ENCODE results near the gene ATRX.
"Not testable (repeated sequence)": the region's sequence is repeated elsewhere in the genome, so short reads cannot be mapped to it uniquely, and the experiment has no call there.

The ATRX gene

GRCh38 chrX:77500164-77500563, 285.9 kb downstream of the ATRX start:
- not testable (repeated sequence) for DNase-seq (ENCODE audit: low read depth)

GRCh38 chrX:77493677-77494553, 292.1 kb downstream of the ATRX start:
- no peak for DNase-seq (ENCODE audit: low read depth)

DNA sequence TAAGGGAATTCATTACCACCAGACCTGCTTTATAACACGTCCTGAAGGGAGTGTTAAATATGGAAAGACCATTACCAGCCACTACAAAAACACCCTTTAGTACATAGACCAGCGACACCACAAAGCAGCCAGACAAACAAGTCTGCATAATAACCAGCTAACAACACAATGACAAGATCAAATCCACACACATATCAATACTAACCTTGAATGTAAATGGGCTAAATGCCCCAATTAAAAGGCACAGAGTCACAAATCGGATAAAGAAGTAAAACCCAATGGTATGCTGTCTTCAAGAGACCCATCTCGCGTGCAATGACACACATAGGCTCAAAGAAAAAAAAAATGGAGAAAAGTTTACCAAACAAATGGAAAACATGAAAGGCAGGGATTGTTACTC, 302.0 kb downstream of the ATRX start:
- DNase-seq (ENCODE audit: low read depth) = no peak

DNA sequence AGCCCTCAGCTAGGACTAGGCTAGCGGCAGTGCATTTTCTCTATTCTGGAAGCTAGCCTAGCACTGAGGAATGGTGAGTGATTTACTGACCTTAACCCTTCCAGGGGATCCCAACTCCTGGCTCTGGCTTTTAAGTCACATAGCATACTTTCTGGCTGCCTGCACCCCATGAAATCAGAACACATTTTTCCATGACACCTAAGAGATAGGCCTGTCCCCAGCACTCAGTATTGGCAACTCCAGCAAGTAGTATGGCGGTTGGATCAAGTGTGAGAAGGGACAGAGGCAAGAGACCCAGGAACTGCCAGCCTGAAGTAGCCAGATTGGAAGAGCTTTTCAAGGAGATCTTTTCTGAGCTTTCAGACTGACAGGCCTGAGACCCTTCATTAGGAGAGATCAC, 330.6 kb downstream of the ATRX start:
- DNase-seq (ENCODE audit: low read depth) = no peak
